ENCODE measurements around the gene GNAI3. TPM values are rescaled to one million over a fixed set of nuclear protein-coding genes. Genes with fewer than 3 reads are reported as not detected.
A peak's percentile ranks its signal among the peaks of the same experiment; 100 is the strongest.

GNAI3 gene
- total and polyA plus RNA-seq, 3 experiments from 2014 or later: 8.6 to 9.9 (median 9.8) TPM

- no peaks in the 10 kb centered on the region for H3K9me3 Mint-ChIP-seq
- Histone ChIP-seq H3K4me1 (ENCODE audit: insufficient read depth, low read length) (peaks cover 4% of the 10 kb centered on the region), H3K9me3 (ENCODE audit: low read length) (no peaks in the 10 kb centered on the region), H3K27ac (ENCODE audit: low read depth, low read length) (no peak overlapping the region), H3K36me3 (ENCODE audit: insufficient read depth, low read length) (no peaks in the 10 kb centered on the region), H3K27me3 (ENCODE audit: insufficient read depth, low read length, poor library complexity, severe bottlenecking) (no peaks in the 10 kb centered on the region), H3K4me3 (ENCODE audit: low read length) (no peak overlapping the region)
- POLR2A ChIA-PET: interaction anchor here (1.6 kb wide), 1 partner anchor 341 kb away, joined by 3 read pairs; the partner anchor contains the start of gene AHCYL1
- H3K36me3 Mint-ChIP-seq: no peaks in the 10 kb centered on the region
- H3K4me1 Mint-ChIP-seq: peaks cover 4 to 12% (median 7%) of the 10 kb centered on the region in 3 donors
- no peak overlapping the region for H3K4me3 Mint-ChIP-seq
- DNase-seq: peak; percentile 67 to 88 (median 74)
- peaks cover 0 to 3% of the 10 kb centered on the region in 2 donors for H3K27me3 Mint-ChIP-seq
- peak overlapping the region in 2 of 8 donors; percentile 29 to 54 for H3K27ac Mint-ChIP-seq
- CTCF ChIA-PET: interaction anchor here (0.7 to 6.1 kb wide), 16 partner anchors 8 to 351 kb away, joined by 3 to 117 read pairs (median 4); partner anchors contain the start of genes AHCYL1 and GNAI3
Measured at GRCh38 chr1:109643385-109644230, 95.2 kb downstream of the GNAI3 start.

- no peaks in the 10 kb centered on the region for H3K27me3 ChIP-seq (ENCODE audit: insufficient read depth, low read length, poor library complexity, severe bottlenecking)
- peak overlapping the region in 1 of 8 donors; percentile 41 for H3K27ac Mint-ChIP-seq
- no peak overlapping the region for H3K4me3 Mint-ChIP-seq
Measured at GRCh38 chr1:109644670-109645069, 96.3 kb downstream of the GNAI3 start.

DNA sequence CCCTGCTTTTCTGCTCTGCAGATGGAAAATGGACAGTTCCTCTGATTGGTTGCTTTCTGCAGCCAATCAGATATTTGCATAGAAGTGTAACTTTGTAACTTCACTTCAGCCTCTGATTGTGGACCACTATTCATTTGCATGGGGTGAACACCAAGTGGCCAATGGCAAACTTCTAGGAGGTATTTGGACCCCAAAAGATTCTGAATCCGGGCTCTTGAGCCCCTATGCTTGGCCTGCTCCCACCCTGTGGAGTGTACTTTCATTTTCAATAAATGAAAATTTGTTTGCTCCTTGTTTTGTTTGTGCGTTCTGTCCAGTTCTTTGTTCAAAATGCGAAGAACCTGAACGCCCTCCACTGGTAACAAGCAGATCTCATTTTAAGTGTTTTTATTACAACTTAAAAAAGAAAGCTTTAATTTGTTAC is 101.1 kb downstream of the GNAI3 start:
- Mint-ChIP-seq H3K27ac (no peak overlapping the region), H3K36me3 (no peaks in the 10 kb centered on the region), H3K9me3 (no peaks in the 10 kb centered on the region), H3K4me1 (no peaks in the 10 kb centered on the region), H3K4me3 (peak overlapping the region in 1 of 7 donors; percentile 19), H3K27me3 (peaks cover 10 to 30% of the 10 kb centered on the region in 2 donors)
- Histone ChIP-seq H3K9me3 (ENCODE audit: low read length) (no peaks in the 10 kb centered on the region), H3K4me1 (ENCODE audit: insufficient read depth, low read length) (no peaks in the 10 kb centered on the region), H3K36me3 (ENCODE audit: insufficient read depth, low read length) (no peaks in the 10 kb centered on the region), H3K27me3 (ENCODE audit: insufficient read depth, low read length, poor library complexity, severe bottlenecking) (no peaks in the 10 kb centered on the region), H3K27ac (ENCODE audit: low read depth, low read length) (no peak overlapping the region), H3K4me3 (ENCODE audit: low read length) (no peak overlapping the region)
- CTCF ChIA-PET: interaction anchor here (0.6 to 5.1 kb wide), 9 partner anchors 9 to 159 kb away, joined by 3 to 60 read pairs (median 4); no protein-coding TSS in a partner anchor
- DNase-seq: no peak
- POLR2A ChIA-PET: no interaction called here

More at GRCh38 chr1:109644670-109645069, 96.3 kb downstream of the GNAI3 start:
- Histone ChIP-seq H3K4me1 (ENCODE audit: insufficient read depth, low read length) (peaks cover 4% of the 10 kb centered on the region), H3K36me3 (ENCODE audit: insufficient read depth, low read length) (no peaks in the 10 kb centered on the region), H3K9me3 (ENCODE audit: low read length) (no peaks in the 10 kb centered on the region), H3K27ac (ENCODE audit: low read depth, low read length) (no peak overlapping the region), H3K4me3 (ENCODE audit: low read length) (no peak overlapping the region)
- DNase-seq: no peak
- Mint-ChIP-seq H3K9me3 (no peaks in the 10 kb centered on the region), H3K27me3 (peaks cover 0 to 7% of the 10 kb centered on the region in 2 donors), H3K4me1 (peaks cover 4 to 12% (median 7%) of the 10 kb centered on the region in 3 donors), H3K36me3 (no peaks in the 10 kb centered on the region)
- CTCF ChIA-PET: interaction anchor here (0.9 to 6.1 kb wide), 5 partner anchors 8 to 340 kb away, joined by 4 to 117 read pairs (median 6); partner anchors contain the start of genes AHCYL1 and GNAI3
- POLR2A ChIA-PET: no interaction called here

DNA sequence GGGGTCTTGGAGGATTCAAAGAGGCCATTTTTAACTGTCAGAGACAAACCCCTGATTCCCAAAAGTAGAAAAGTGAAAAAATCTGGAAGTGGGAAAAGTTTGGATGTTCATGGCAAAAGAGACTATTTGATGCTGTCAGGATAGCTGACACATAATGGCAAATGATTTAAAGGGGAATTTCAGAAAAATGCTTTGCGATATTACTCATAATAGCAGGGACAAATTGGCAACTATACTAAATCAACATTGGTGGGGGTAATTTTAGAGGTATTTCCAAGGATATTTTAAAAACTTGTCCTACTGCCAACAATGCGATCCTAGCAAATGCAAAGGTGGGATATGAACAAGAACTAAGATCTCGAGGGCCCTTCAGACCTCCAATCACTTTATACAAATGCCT is 102.2 kb downstream of the GNAI3 start:
- H3K27ac Mint-ChIP-seq: no peak overlapping the region

GRCh38 chr1:109652402-109652801 is 104.0 kb downstream of the GNAI3 start:
- no peak for DNase-seq
- peaks cover 12 to 18% (median 14%) of the 10 kb centered on the region in 3 donors for H3K4me1 Mint-ChIP-seq
- no peak overlapping the region for H3K27ac Mint-ChIP-seq
- H3K36me3 Mint-ChIP-seq: peaks cover 0 to 4% (median 0%) of the 10 kb centered on the region in 3 donors
- no peak overlapping the region for H3K27ac ChIP-seq (ENCODE audit: low read depth, low read length)
- H3K4me3 ChIP-seq (ENCODE audit: low read length): no peak overlapping the region
- no peaks in the 10 kb centered on the region for H3K27me3 ChIP-seq (ENCODE audit: insufficient read depth, low read length, poor library complexity, severe bottlenecking)
- CTCF ChIA-PET: interaction anchor here (1.2 to 5.1 kb wide), 7 partner anchors 8 to 332 kb away, joined by 4 to 60 read pairs (median 8); partner anchors contain the start of gene AHCYL1
- H3K9me3 ChIP-seq (ENCODE audit: low read length): no peaks in the 10 kb centered on the region
- H3K36me3 ChIP-seq (ENCODE audit: insufficient read depth, low read length): no peaks in the 10 kb centered on the region
- peaks cover 12 to 33% of the 10 kb centered on the region in 2 donors for H3K27me3 Mint-ChIP-seq
- peaks cover 8% of the 10 kb centered on the region for H3K4me1 ChIP-seq (ENCODE audit: insufficient read depth, low read length)
- no peaks in the 10 kb centered on the region for H3K9me3 Mint-ChIP-seq
- POLR2A ChIA-PET: no interaction called here
- H3K4me3 Mint-ChIP-seq: peak overlapping the region in 1 of 7 donors; percentile 11

More for the DNA sequence above, 102.2 kb downstream of the GNAI3 start:
- peaks cover 7% of the 10 kb centered on the region for H3K4me1 ChIP-seq (ENCODE audit: insufficient read depth, low read length)
- CTCF ChIA-PET: interaction anchor here (1.4 to 5.1 kb wide), 8 partner anchors 10 to 334 kb away, joined by 3 to 60 read pairs (median 10); partner anchors contain the start of gene AHCYL1
- no peaks in the 10 kb centered on the region for H3K36me3 Mint-ChIP-seq
- no peak overlapping the region for H3K4me3 ChIP-seq (ENCODE audit: low read length)
- DNase-seq: no peak
- no peak overlapping the region for H3K4me3 Mint-ChIP-seq
- H3K27ac ChIP-seq (ENCODE audit: low read depth, low read length): no peak overlapping the region
- H3K27me3 ChIP-seq (ENCODE audit: insufficient read depth, low read length, poor library complexity, severe bottlenecking): no peaks in the 10 kb centered on the region
- POLR2A ChIA-PET: no interaction called here
- H3K9me3 ChIP-seq (ENCODE audit: low read length): no peaks in the 10 kb centered on the region
- H3K9me3 Mint-ChIP-seq: no peaks in the 10 kb centered on the region
- peaks cover 12 to 33% of the 10 kb centered on the region in 2 donors for H3K27me3 Mint-ChIP-seq
- no peaks in the 10 kb centered on the region for H3K36me3 ChIP-seq (ENCODE audit: insufficient read depth, low read length)
- H3K4me1 Mint-ChIP-seq: peaks cover 6 to 9% (median 7%) of the 10 kb centered on the region in 3 donors

DNA sequence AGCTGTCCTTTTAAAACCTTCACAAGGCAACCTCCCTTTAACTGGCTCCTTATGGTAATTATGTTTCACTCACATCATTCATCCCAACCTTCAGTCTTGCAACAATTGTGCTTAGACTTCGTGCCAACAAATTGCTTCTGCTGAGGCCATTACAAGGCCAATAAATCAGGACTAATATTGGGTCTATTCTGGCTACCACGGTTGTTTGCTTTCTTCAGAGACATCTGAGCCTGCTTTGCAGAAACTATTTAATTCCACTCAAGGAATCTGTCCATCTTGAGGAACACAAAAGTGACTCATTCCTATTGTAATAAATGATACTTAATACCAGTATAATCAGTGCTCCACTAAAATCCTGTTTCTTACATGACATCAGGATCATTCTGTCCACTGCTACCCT is 104.9 kb downstream of the GNAI3 start:
- no peak overlapping the region for H3K27ac ChIP-seq (ENCODE audit: low read depth, low read length)
- H3K9me3 ChIP-seq (ENCODE audit: low read length): no peaks in the 10 kb centered on the region
- no peak overlapping the region for H3K4me3 ChIP-seq (ENCODE audit: low read length)
- H3K27me3 ChIP-seq (ENCODE audit: insufficient read depth, low read length, poor library complexity, severe bottlenecking): no peaks in the 10 kb centered on the region
- ChIA-PET CTCF (interaction anchor here (1.8 to 5.1 kb wide), 3 partner anchors 9 to 120 kb away, joined by 6 to 60 read pairs (median 22); no protein-coding TSS in a partner anchor), POLR2A (no interaction called here)
- H3K36me3 ChIP-seq (ENCODE audit: insufficient read depth, low read length): no peaks in the 10 kb centered on the region
- peaks cover 12 to 18% (median 14%) of the 10 kb centered on the region in 3 donors for H3K4me1 Mint-ChIP-seq
- H3K4me3 Mint-ChIP-seq: peak overlapping the region in 3 of 7 donors; percentile 24 to 68 (median 25)
- peaks cover 0 to 4% (median 0%) of the 10 kb centered on the region in 3 donors for H3K36me3 Mint-ChIP-seq
- peak overlapping the region in 2 of 8 donors; percentile 40 to 51 for H3K27ac Mint-ChIP-seq
- DNase-seq: no peak
- peaks cover 12 to 33% of the 10 kb centered on the region in 2 donors for H3K27me3 Mint-ChIP-seq
- H3K9me3 Mint-ChIP-seq: no peaks in the 10 kb centered on the region
- H3K4me1 ChIP-seq (ENCODE audit: insufficient read depth, low read length): peaks cover 8% of the 10 kb centered on the region

GRCh38 chr1:109654519-109654918 is 106.1 kb downstream of the GNAI3 start:
- Histone ChIP-seq H3K4me3 (ENCODE audit: low read length) (no peak overlapping the region), H3K4me1 (ENCODE audit: insufficient read depth, low read length) (peaks cover 8% of the 10 kb centered on the region), H3K27ac (ENCODE audit: low read depth, low read length) (no peak overlapping the region), H3K27me3 (ENCODE audit: insufficient read depth, low read length, poor library complexity, severe bottlenecking) (no peaks in the 10 kb centered on the region), H3K36me3 (ENCODE audit: insufficient read depth, low read length) (no peaks in the 10 kb centered on the region), H3K9me3 (ENCODE audit: low read length) (no peaks in the 10 kb centered on the region)
- Mint-ChIP-seq H3K4me1 (peaks cover 12 to 18% (median 14%) of the 10 kb centered on the region in 3 donors), H3K36me3 (peaks cover 0 to 4% (median 0%) of the 10 kb centered on the region in 3 donors), H3K9me3 (no peaks in the 10 kb centered on the region), H3K27me3 (peaks cover 12 to 29% of the 10 kb centered on the region in 2 donors), H3K27ac (peak overlapping the region in 1 of 8 donors; percentile 64), H3K4me3 (peak overlapping the region in 6 of 7 donors; percentile 10 to 91 (median 70))
- DNase-seq: no peak
- CTCF ChIA-PET: no interaction called here
- POLR2A ChIA-PET: no interaction called here
